ENCODE results near the gene CCNB1IP1.

CCNB1IP1 gene

GRCh38 chr14:20329355-20329754 lies 3.7 kb downstream of the CCNB1IP1 start:
- TF ChIP-seq CTCF (IDR thresholded peaks at IDR 0.05; ENCODE audit: control extremely low read depth, extremely low read depth, low read depth, missing control alignments) = no peak
- DNase-seq (ENCODE audit: extremely low spot score) = no peak
- ChIA-PET POLR2A (interaction anchor here (0.6 to 2.1 kb wide), 3 partner anchors 14 to 159 kb away, joined by 3 to 10 read pairs (median 5); partner anchors contain the start of gene PARP2), CTCF (interaction anchor here (0.7 to 6.3 kb wide), 10 partner anchors 10 to 528 kb away, joined by 3 to 101 read pairs (median 14); partner anchors contain the start of genes PARP2 and PIP4P1)

GRCh38 chr14:20328705-20329104 lies 4.4 kb downstream of the CCNB1IP1 start:
- no peak for TF ChIP-seq CTCF (IDR thresholded peaks at IDR 0.05; ENCODE audit: control extremely low read depth, extremely low read depth, low read depth, missing control alignments)
- ChIA-PET POLR2A (interaction anchor here (0.6 to 2.1 kb wide), 3 partner anchors 15 to 159 kb away, joined by 3 to 10 read pairs (median 5); partner anchors contain the start of gene PARP2), CTCF (interaction anchor here (0.7 to 6.3 kb wide), 16 partner anchors 11 to 529 kb away, joined by 3 to 101 read pairs (median 12); partner anchors contain the start of genes PARP2 and PIP4P1)
- DNase-seq (ENCODE audit: extremely low spot score) = no peak

GRCh38 chr14:20327005-20327869 lies 5.8 kb downstream of the CCNB1IP1 start:
- ChIA-PET CTCF (interaction anchor here (0.7 to 6.3 kb wide), 45 partner anchors 9 to 371 kb away, joined by 3 to 101 read pairs (median 4); partner anchors contain the start of genes PARP2, PIP4P1, PNP and RNASE4), POLR2A (no interaction called here)
- peak; percentile 58 for TF ChIP-seq CTCF (IDR thresholded peaks at IDR 0.05; ENCODE audit: control extremely low read depth, extremely low read depth, low read depth, missing control alignments)
- peak; percentile 60 for DNase-seq (ENCODE audit: extremely low spot score)

- ChIA-PET CTCF (interaction anchor here (0.8 to 3.4 kb wide), 4 partner anchors 10 to 373 kb away, joined by 3 to 41 read pairs (median 5); partner anchors contain the start of gene PARP2), POLR2A (interaction anchor here (0.5 to 1.0 kb wide), 2 partner anchors 25 to 1130 kb away, joined by 5 read pairs; no protein-coding TSS in a partner anchor)
- no peak for DNase-seq (ENCODE audit: extremely low spot score)
- no peak for TF ChIP-seq CTCF (IDR thresholded peaks at IDR 0.05; ENCODE audit: control extremely low read depth, extremely low read depth, low read depth, missing control alignments)
Observed at GRCh38 chr14:20317720-20318119, 15.4 kb downstream of the CCNB1IP1 start.

GRCh38 chr14:20314026-20314425 lies 19.1 kb downstream of the CCNB1IP1 start:
- DNase-seq (ENCODE audit: extremely low spot score) = no peak
- no peak for TF ChIP-seq CTCF (IDR thresholded peaks at IDR 0.05; ENCODE audit: control extremely low read depth, extremely low read depth, low read depth, missing control alignments)
- CTCF ChIA-PET = interaction anchor here (1.2 kb wide), 1 partner anchor 14 kb away, joined by 3 read pairs; no protein-coding TSS in a partner anchor
- POLR2A ChIA-PET = no interaction called here

GRCh38 chr14:20306079-20306423 lies 27.0 kb downstream of the CCNB1IP1 start:
- ChIA-PET CTCF (interaction anchor here (0.6 to 2.7 kb wide), 9 partner anchors 10 to 304 kb away, joined by 3 to 13 read pairs (median 3); no protein-coding TSS in a partner anchor), POLR2A (no interaction called here)
- TF ChIP-seq CTCF (IDR thresholded peaks at IDR 0.05; ENCODE audit: control extremely low read depth, extremely low read depth, low read depth, missing control alignments) = no peak
- DNase-seq (ENCODE audit: extremely low spot score) = no peak
